NCI-H2029 (cell line): ENCODE data around the gene MIF4GD.
A peak's percentile ranks its signal among the peaks of the same experiment; 100 is the strongest.
"Not testable (repeated sequence)": the region's sequence is repeated elsewhere in the genome, so short reads cannot be mapped to it uniquely, and the experiment has no call there.

Source experiments
- DNase-seq: peaks from one replicate; lab custom pipeline; 2025; lab: John Stamatoyannopoulos, UW

MIF4GD gene

GRCh38 chr17:75270966-75271232, at the start of gene MIF4GD:
Gene MIF4GD (minus strand): TSS chr17:75271231. CDS start chr17:75270195, 1,036 bp downstream.
- DNase-seq: peak; percentile 38

DNA sequence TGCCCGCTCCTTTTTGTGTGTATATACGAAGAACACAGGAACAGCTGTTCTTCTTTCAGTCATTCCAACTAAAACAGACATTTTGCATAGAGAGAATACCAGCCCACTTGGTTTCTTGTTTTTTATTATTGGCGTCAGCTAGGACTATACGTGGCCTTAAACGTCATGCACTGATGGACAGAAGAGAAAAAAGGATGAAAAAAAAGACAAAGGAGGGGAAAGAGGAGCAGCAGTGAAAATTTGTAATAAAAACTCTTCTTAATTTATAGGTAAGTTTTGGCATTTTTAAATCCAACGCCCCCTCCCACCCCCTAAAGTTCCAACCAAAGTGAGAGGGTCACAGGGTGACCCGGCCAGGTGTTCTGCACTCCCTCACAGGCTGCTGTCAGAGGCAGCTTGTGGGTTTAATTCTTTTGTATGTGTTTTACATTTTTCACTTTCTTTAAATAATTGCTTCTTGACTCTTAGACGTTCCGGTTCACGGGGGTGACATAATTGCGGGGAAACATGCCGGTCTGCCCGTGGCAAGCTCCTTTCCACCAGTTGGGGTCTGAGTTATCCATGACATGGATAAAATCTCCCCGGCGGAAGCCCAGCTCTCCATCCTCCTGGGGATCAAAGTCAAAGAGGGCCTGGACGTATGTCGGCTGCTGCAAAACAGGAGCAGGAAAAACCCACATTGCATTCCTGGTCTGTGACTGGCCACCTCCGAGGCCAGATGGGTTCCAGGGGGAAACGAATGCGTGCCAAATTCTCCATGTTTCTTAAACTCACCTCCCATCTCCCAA, 49.1 kb upstream of the MIF4GD start:
- DNase-seq: no peak

- DNase-seq: no peak
These were observed 47.7 kb upstream of the MIF4GD start for GRCh38 chr17:75318615-75319222.

DNA sequence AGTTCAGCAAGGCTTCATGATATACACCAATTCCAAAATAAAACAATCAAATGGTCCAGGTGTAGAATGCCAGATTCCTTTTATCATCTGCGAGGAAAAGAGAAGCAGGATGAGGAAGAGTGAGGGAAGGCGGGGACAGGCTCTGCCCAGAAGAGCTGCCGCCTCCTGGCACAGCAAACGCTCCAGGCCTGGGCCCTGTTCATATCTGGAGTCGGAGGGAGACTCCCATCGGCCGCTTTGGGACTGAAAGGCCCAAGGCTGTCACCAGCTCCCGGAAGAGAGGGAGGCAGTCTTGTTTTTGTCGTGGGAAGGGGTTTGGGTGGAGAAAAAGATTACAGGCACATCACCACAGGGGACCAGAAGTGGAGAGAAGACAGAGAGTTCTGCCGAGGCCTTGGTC, 47.2 kb upstream of the MIF4GD start:
- DNase-seq: no peak

GRCh38 chr17:75317671-75318070, 46.6 kb upstream of the MIF4GD start:
- no peak for DNase-seq

DNA sequence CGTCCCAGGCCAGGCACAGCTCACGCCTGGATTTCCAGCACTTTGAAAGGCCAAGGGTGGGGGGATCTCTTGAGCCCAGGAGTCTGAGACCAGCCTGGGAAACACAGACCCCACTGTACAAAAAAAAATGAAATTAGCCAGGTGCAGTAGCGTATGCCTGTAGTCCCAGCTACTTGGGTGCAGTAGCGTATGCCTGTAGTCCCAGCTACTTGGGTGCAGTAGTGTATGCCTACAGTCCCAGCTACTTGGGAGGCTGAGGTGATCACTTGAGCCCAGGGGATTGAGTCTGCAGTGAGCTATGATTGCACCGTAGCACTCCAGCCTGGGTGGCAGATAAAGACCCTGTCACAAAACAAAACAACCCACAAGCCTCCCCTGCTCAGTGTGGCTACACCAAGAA, 45.2 kb upstream of the MIF4GD start:
- DNase-seq: no peak

DNA sequence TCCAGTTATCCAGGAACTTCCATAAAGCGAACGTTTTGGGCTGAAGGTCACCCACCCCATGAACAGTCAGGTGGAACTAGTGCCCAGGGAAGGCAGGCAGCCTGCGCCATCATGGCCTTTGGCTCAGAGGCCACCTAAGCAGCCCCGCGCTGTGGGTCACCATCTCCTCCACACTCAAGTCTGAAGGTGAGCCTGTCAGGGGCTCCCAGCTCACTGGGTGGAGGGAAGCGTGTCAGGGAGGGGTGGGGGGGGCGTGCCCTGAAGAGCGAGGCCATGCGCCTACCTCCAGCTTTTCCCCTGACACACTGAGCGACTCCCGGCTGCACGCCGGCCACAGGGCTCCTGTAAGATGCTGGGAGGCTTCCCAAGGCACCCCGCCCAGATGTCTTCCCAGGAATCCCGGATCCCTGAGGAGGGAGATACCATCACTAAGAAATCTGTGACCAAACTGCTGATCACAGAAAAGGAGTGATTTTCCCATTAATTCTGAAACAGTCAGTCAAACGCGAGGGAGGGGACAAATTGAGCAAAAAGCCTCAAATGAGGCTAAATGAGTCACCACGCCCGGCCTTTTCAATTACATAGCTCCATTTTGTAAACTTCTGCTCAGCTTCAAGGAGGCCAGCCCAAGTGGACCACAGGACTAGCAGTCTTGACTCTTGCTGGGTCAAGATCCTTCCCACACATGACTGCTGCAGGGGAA, 44.7 kb upstream of the MIF4GD start:
- DNase-seq: no peak

DNA sequence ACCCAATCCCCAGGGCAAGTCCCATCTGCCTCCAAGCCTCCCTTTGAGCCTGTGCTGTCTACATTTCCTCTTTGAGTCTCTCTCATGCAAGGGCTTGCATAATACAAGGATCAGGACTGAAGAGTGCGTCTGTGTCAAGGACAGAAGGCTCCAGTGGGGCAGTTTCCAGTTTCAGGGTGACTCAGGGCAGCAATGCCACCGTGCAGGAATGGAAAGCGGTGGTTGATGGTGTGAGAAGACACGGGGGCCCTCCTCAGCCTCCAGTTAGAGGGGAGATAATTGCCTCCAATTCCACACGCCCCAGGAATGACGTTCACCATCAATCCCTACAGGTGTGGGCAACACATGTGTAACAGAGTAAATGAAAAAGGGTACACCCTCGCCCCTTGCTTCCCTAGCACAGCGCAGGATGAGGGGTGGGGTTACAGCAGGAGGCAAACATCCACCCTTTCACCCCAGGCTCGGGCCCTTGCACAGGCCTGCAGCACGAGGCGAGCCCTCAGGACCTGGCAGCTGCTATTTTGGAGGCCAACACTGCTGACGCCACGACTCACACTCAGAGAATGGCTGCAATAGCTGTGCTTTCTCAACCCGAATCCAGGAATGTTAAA, 43.0 kb upstream of the MIF4GD start:
- DNase-seq: no peak

- no peak for DNase-seq
These were observed 38.0 kb upstream of the MIF4GD start for GRCh38 chr17:75308732-75309629.

DNA sequence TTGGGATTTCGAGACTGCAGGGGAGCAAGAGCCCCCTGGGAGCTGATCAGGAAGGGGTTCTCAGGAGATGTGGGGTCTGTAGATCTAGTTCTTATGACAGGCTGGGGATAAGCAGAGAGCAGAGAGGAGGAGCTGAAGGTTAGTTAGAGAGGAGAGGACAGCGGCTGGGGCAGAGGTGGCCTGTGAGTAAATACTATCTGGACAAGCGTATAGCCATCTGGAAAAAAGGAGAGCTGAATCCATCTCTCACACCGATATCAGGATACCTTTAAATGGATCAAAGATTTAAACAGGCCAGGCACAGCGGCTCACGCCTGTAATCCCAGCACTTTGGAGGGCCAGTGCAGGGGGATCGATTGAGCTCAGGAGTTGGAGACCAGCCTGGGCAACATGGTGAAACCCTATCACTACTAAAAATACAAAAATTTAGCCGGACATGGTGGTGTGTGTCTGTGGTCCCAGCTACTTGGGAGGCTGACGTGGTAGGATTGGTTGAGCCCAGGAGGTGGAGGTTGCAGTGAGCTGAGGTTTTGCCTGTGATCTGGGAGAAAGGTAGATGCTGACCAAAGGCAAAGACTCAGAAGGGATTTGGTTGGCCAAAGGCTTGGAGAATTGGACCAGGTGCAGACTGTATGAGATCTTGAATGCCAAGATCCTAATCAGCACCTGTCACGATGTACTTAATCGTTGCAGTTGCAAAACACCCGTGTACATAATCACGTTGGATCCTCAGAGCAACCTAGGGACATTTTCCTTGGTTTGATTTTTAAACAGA, 37.1 kb upstream of the MIF4GD start:
- DNase-seq: no peak

DNA sequence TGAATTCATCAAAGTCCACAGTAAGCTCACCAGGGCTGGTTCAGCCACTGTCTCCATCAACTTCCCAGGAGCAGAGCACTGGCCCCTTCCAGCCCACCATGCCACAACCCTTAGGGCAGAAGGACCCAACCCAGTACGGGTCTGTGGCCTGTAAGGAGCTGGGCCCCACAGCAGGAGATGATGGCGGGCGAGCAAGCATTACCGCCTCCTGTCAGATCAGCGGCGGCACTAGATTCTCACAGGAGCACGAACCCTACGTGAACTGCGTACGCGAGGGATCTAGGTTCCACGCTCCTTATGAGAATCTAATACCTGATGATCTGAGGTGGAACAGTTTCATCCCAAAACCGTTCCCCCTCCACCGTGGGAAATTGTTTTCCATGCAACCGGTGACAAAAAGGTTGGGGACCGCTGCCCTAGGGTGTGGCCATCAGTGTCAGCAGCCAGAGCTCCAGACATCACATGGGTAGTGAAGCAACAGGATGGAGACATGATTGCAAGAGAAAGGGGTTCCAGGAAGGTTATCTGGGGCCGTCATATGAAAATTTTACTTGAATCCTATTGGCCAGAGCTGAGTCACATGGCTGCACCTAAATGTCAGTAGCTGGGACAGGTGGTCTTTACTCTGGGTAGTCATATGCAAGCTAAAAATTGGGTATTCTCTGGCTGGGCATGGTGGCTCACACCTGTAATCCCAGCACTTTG, 30.6 kb upstream of the MIF4GD start:
- DNase-seq: no peak

- DNase-seq: no peak
These were observed 30.0 kb upstream of the MIF4GD start for GRCh38 chr17:75301049-75301448.

GRCh38 chr17:75300280-75300679, 29.2 kb upstream of the MIF4GD start:
- no peak for DNase-seq

DNA sequence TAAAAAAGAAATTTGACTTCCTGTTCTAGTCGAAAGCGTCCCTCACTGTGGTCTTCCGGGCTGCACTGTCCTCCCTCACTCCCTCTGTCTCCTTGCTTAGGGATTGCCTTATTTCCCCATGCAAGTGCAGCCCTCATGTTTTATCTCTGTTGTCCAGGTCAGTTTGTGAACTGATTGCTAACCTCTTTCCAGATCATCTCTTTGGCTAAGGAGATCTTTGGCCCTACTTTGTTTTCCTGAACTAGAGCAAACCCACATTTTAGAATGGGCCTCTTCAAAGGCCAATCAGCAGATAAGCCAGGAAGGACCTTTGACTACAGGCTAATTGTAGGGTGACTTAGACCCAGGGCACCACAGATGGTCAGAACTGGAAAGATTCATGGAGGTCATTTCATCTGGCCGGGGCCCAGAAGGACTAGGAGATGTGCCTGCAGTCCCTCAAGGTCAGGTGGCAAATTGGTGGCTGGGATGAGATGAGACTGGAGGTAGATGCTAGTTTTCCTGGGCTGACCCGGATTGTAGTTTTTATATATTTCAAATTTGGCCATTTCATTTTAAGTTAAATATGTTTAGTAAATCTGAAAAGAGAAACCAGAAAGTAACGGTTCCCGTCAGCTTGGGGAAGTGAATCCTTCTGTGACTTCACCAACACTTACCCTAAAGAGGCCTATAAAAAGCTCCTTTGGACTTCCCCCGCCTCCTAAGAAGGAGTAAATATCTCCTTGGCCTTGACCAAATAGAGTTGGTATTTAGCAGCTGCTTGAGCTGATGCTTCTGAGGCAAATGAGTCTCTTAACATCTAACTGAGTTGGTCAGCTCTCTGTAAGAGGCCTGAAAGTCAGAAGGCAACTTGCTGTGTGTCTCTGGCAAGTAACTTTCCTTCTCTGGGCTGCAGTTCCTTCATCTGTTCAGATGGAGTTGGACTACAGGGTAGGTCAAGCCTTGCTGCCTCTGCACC, 24.4 kb upstream of the MIF4GD start:
- DNase-seq: no peak

DNA sequence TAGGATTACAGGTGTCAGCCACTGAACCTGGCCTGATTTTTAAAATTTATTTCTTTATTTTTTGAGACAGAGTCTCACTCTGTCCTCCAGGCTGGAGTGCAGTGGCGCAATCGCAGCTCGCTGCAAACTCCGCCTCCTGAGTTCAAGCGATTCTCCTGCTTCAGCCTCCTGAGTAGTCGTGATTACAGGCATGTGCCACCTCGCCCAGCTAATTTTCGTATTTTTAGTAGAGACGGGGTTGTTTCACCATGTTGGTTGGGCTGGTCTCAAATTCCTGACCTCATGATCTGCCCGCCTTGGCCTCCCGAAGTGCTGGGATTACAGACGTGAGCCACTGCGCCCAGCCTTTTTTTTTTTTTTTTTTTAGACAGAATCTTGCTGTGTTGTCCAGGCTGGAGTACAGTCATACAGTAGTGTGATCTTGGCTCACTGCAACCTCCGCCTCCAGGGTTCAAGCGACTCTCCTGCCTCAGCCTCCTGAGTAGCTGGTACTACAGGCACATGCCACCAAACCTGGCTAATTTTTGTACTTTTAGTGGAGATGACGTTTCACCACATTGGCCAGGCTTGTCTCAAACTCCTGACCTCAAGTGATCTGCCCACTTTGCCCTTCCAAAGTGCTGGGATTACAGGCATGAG, 21.9 kb upstream of the MIF4GD start:
- DNase-seq: not testable (repeated sequence)

DNA sequence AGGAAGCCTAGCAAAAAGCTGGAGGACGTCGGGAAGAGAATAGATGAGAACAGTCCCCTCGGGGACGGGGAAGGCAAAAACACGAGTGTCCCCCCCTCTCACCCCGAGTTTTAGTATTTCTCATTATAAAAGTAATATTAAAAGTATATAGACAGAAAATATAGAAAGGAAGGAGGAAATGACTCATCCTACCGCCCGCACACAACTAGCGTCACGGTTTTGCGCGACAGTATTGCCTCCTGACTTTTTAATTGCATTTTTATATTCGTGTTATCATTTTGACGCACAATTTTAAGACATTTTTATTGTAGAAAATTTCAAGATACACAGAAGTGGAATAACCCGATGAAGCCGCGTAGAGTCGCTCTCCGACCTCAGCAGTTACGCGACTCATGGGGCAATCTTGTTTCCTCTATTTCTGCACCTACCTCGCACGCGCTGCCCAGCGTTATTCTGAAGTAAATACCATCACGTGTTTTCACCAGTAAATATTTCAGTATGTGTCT, 18.9 kb upstream of the MIF4GD start:
- DNase-seq: no peak

- DNase-seq: peak; percentile 93
These were observed 18.2 kb upstream of the MIF4GD start, which contains the start of gene SLC25A19 for GRCh38 chr17:75289115-75289831. Gene SLC25A19 (minus strand): TSS chr17:75289433. CDS start chr17:75286764, 2,669 bp downstream.

DNA sequence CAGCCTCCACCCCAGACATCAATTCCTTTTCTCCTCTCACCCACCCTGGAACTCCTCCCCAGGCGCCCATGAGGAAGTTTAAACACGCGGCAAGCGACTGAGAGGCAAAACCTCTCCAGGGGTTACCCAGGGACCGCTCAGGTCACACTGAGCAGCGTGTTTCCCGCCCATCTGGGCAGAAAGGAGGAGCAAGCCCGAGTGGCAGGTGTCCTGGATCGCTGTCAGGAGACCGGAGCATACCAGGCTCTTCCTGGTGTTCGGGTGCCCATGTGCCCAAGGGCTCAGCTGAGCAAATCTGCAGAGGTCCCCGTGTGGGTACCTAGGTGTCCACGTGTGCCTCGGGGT, 17.7 kb upstream of the MIF4GD start:
- DNase-seq: peak; percentile 63
